ENCODE results near the gene CALR.

DNA sequence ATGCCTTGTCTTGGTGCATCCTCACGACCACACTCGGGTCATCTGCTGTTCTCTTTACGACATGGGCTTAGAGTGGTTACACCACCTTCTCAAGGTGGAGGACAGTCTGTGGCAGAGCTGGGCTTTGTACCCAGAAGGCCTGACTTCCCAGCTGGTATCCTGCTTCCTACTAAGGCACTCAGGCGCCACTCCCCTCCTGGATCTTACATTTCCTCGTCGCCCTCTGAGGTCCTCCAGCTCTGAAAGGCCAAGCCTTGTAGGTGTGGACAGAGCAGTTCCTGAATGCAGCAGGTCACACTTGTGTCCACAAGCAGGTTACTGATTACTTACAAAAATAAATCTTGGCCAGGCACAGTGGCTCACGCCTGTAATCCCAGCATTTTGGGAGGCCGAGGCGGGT, 31.2 kb upstream of the CALR start:
- TF ChIP-seq TCF7L2 (IDR thresholded peaks at IDR 0.05; ENCODE audit: borderline replicate concordance, low read depth, low read length) (no peak), OVOL3 (tag by site-specific recombination; IDR thresholded peaks at IDR 0.05) (no peak), ZNF274 (IDR thresholded peaks at IDR 0.05; ENCODE audit: low read length) (no peak), ZNF274 (tag by site-specific recombination; IDR thresholded peaks at IDR 0.05; ENCODE audit: borderline replicate concordance) (no peak), FEZF1 (tag by site-specific recombination; IDR thresholded peaks at IDR 0.05) (no peak), YY1 (tag by site-specific recombination; IDR thresholded peaks at IDR 0.05) (no peak)
- TF ChIP-seq, protein P1, sequence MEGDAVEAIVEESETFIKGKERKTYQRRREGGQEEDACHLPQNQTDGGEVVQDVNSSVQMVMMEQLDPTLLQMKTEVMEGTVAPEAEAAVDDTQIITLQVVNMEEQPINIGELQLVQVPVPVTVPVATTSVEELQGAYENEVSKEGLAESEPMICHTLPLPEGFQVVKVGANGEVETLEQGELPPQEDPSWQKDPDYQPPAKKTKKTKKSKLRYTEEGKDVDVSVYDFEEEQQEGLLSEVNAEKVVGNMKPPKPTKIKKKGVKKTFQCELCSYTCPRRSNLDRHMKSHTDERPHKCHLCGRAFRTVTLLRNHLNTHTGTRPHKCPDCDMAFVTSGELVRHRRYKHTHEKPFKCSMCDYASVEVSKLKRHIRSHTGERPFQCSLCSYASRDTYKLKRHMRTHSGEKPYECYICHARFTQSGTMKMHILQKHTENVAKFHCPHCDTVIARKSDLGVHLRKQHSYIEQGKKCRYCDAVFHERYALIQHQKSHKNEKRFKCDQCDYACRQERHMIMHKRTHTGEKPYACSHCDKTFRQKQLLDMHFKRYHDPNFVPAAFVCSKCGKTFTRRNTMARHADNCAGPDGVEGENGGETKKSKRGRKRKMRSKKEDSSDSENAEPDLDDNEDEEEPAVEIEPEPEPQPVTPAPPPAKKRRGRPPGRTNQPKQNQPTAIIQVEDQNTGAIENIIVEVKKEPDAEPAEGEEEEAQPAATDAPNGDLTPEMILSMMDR (tag by site-specific recombination; IDR thresholded peaks at IDR 0.05) = no peak
- TF ChIP-seq, protein P2, sequence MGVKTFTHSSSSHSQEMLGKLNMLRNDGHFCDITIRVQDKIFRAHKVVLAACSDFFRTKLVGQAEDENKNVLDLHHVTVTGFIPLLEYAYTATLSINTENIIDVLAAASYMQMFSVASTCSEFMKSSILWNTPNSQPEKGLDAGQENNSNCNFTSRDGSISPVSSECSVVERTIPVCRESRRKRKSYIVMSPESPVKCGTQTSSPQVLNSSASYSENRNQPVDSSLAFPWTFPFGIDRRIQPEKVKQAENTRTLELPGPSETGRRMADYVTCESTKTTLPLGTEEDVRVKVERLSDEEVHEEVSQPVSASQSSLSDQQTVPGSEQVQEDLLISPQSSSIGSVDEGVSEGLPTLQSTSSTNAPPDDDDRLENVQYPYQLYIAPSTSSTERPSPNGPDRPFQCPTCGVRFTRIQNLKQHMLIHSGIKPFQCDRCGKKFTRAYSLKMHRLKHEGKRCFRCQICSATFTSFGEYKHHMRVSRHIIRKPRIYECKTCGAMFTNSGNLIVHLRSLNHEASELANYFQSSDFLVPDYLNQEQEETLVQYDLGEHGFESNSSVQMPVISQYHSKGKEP (tag by site-specific recombination; IDR thresholded peaks at IDR 0.05) = no peak
